ENCODE data around the gene LGI4. TPM values are rescaled to one million over a fixed set of nuclear protein-coding genes. Genes with fewer than 3 reads are reported as not detected.

The LGI4 gene
- total RNA-seq, 1 donor from 2014 or later, result not detected

DNA sequence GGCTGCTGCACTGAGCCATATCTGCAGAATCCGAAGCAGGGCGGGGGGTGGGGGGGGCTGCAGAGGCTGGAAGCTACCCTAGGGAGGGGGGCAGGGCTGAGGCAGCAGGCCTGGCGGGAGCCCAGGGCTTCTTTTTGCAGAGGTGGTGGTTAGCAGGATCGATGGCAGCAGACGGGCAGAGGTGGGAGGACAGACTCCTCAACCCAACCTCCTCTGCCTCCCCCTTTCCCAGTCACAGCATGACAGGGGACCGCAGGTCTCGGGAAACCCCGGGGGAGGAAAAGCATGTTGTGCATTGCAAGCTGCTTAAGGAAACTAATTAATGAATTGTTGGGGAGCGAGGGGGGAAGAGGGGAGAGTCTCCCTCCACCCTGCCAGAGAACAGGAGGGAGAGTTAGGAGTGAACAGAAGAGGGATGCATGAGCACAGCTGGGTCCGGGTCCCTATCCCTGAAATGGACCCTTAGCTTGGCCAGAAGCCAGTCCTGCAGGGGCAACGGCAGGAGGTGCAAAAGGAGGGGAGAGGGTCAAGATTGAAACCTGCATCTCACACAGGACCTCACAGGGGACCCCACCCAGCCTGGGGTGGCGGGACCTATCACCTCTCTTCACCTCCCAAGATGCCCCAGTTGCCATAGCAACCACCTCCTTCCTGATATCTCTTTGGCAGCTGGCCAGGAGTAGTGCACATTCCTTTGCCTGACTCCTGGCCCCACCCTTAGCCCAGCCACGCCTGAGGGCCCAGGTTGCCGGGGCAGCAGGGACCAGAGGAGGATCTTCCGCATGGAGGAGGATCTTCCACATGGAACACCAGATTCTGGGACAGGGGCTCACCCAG lies 10.0 kb upstream of the LGI4 start:
- peaks cover 30% of the 10 kb centered on the region for H3K4me1 Mint-ChIP-seq
- no peaks in the 10 kb centered on the region for H3K27me3 Mint-ChIP-seq
- ATAC-seq (ENCODE audit: low read depth), result no peak
- no peak overlapping the region for H3K27ac Mint-ChIP-seq
- H3K9me3 Mint-ChIP-seq, result no peaks in the 10 kb centered on the region
- ChIA-PET POLR2A (interaction anchor here (0.7 to 1.2 kb wide), 2 partner anchors 67 to 125 kb away, joined by 3 to 4 read pairs; no protein-coding TSS in a partner anchor), CTCF (no interaction called here)
- no peak for TF ChIP-seq CTCF (IDR thresholded peaks at IDR 0.05)
- intact Hi-C loops (cut with micrococcal nuclease), result loop anchor here (5.0 kb wide), 2 partner anchors 182 to 317 kb away; partner anchors contain the start of gene CD22
- no peaks in the 10 kb centered on the region for H3K36me3 Mint-ChIP-seq (ENCODE audit: low read depth)
- DNase-seq, result no peak
- no peak overlapping the region for H3K4me3 Mint-ChIP-seq

GRCh38 chr19:35144259-35144599 lies 9.4 kb upstream of the LGI4 start:
- no peak overlapping the region for H3K27ac Mint-ChIP-seq
- ChIA-PET CTCF (interaction anchor here (3.6 kb wide), 1 partner anchor 73 kb away, joined by 27 read pairs; no protein-coding TSS in a partner anchor), POLR2A (interaction anchor here (0.7 to 3.6 kb wide), 3 partner anchors 10 to 125 kb away, joined by 3 to 36 read pairs (median 4); partner anchors contain the start of gene FXYD5)
- intact Hi-C loops (cut with micrococcal nuclease), result loop anchor here (5.0 kb wide), 2 partner anchors 183 to 318 kb away; partner anchors contain the start of gene CD22
- peaks cover 30% of the 10 kb centered on the region for H3K4me1 Mint-ChIP-seq
- ATAC-seq (ENCODE audit: low read depth) (no peak), DNase-seq (no peak)
- H3K27me3 Mint-ChIP-seq, result no peaks in the 10 kb centered on the region
- H3K36me3 Mint-ChIP-seq (ENCODE audit: low read depth), result no peaks in the 10 kb centered on the region
- TF ChIP-seq CTCF (IDR thresholded peaks at IDR 0.05), result no peak
- H3K4me3 Mint-ChIP-seq, result no peak overlapping the region
- H3K9me3 Mint-ChIP-seq, result no peaks in the 10 kb centered on the region

- H3K9me3 Mint-ChIP-seq, result no peaks in the 10 kb centered on the region
These were observed 9.0 kb upstream of the LGI4 start for GRCh38 chr19:35143818-35144217.

GRCh38 chr19:35143231-35143715 lies 8.4 kb upstream of the LGI4 start, which contains the start of gene FXYD7:
TSS of gene FXYD7 (plus strand) at chr19:35143255. CDS start at chr19:35143334, 79 bp downstream.
- Mint-ChIP-seq H3K9me3 (no peaks in the 10 kb centered on the region), H3K36me3 (ENCODE audit: low read depth) (no peaks in the 10 kb centered on the region), H3K4me1 (peaks cover 30% of the 10 kb centered on the region), H3K4me3 (peak within 1 kb of the TSS; percentile 87), H3K27me3 (no peaks in the 10 kb centered on the region), H3K27ac (no peak within 1 kb of the TSS)
- intact Hi-C loops (cut with micrococcal nuclease), result loop anchor here (2.0 to 5.0 kb wide), 3 partner anchors 126 to 319 kb away; partner anchors contain the start of genes CD22 and USF2
- ChIA-PET POLR2A (interaction anchor here (0.6 to 3.6 kb wide), 6 partner anchors 11 to 203 kb away, joined by 3 to 36 read pairs (median 6); partner anchors contain the start of gene FXYD5), CTCF (interaction anchor here (1.3 to 3.6 kb wide), 6 partner anchors 10 to 93 kb away, joined by 3 to 27 read pairs (median 4); partner anchors contain the start of gene FXYD5)
- no peak for TF ChIP-seq CTCF (IDR thresholded peaks at IDR 0.05)
- DNase-seq, result no peak
- ATAC-seq (ENCODE audit: low read depth), result no peak

More at GRCh38 chr19:35143818-35144217, 9.0 kb upstream of the LGI4 start:
- no peaks in the 10 kb centered on the region for H3K36me3 Mint-ChIP-seq (ENCODE audit: low read depth)
- POLR2A ChIA-PET, result interaction anchor here (0.7 to 3.6 kb wide), 3 partner anchors 10 to 203 kb away, joined by 3 to 36 read pairs (median 3); partner anchors contain the start of gene FXYD5
- no peak for TF ChIP-seq CTCF (IDR thresholded peaks at IDR 0.05)
- ATAC-seq (ENCODE audit: low read depth) (no peak), DNase-seq (no peak)
- intact Hi-C loops (cut with micrococcal nuclease), result loop anchor here (2.0 to 5.0 kb wide), 3 partner anchors 125 to 318 kb away; partner anchors contain the start of genes CD22 and USF2
- no peak overlapping the region for H3K4me3 Mint-ChIP-seq
- H3K4me1 Mint-ChIP-seq, result peaks cover 30% of the 10 kb centered on the region
- no peak overlapping the region for H3K27ac Mint-ChIP-seq
- CTCF ChIA-PET, result interaction anchor here (1.3 to 3.6 kb wide), 3 partner anchors 63 to 93 kb away, joined by 4 to 27 read pairs (median 5); no protein-coding TSS in a partner anchor
- no peaks in the 10 kb centered on the region for H3K27me3 Mint-ChIP-seq

All from activated B cell treated with CpG ODN at 0.5 μM for 24 hours (primary cell).